Endothelial cell of umbilical vein (primary cell): ENCODE measurements around the gene LRRC8D. TPM values are rescaled to one million over a fixed set of nuclear protein-coding genes. Genes with fewer than 3 reads are reported as not detected.

Source experiments
- BruUV-seq: library from RNA; stranded (reverse); fragments of 400-500 nt; replicated peaks from 2 replicates; lab custom pipeline; 2021; lab: Mats Ljungman, UMichigan
- CTCF ChIA-PET: fragments of 300-600, 350-600 bp; sonication (Branson Sonifier 250); formaldehyde crosslinking; loops from one replicate; lab custom pipeline; 2021; ENCODE audit warnings: antibody characterized with exemption, inconsistent platforms; lab: Charles Lee
- POLR2A ChIA-PET: fragments of 300-600, 350-600 bp; sonication (Branson Sonifier 250); formaldehyde crosslinking; loops from one replicate; lab custom pipeline; 2021; ENCODE audit warnings: antibody characterized with exemption, inconsistent platforms; lab: Charles Lee
- DNase-seq: peaks from one replicate; pipeline ENCODE4 v3.0.0-alpha.2; 2011; ENCODE audit warnings: low read depth, low spot score
- FAIRE-seq: peaks from 2 replicates; lab custom pipeline; 2011; peaks lifted over from hg19 to GRCh38; lab: Jason Lieb, UNC
- H2AFZ ChIP-seq: 2 replicates; pipeline ENCODE4 v1.6.0; 2012; ENCODE audit warnings: low read depth, low read length, control low read depth, inconsistent platforms
- H3K27ac ChIP-seq: 2 replicates; pipeline ENCODE4 v1.5.1; 2011; ENCODE audit warnings: low read depth, mild to moderate bottlenecking, control low read depth, low read length, moderate library complexity; ENCODE audit not compliant: insufficient read depth
- H3K27me3 ChIP-seq, 2 experiments: 2 replicates each; pipeline versions ENCODE4 v1.6.0 to v1.6.1; 2011; ENCODE audit warnings: low read length in 2 of 2, mixed read lengths in 1 of 2; ENCODE audit not compliant: control insufficient read depth in 2 of 2, insufficient read depth in 2 of 2
- H3K36me3 ChIP-seq, 2 experiments: 2 replicates in 1 of 2; 3 replicates in 1 of 2; pipeline ENCODE4 v1.5.1; 2011; ENCODE audit warnings: low read length in 2 of 2, mild to moderate bottlenecking in 1 of 2, moderate library complexity in 1 of 2; ENCODE audit not compliant: control insufficient read depth in 2 of 2, insufficient read depth in 2 of 2; ENCODE audit errors: extremely low read depth in 1 of 2
- H3K4me1 ChIP-seq: 3 replicates; pipeline ENCODE4 v1.5.1; 2011; ENCODE audit warnings: mild to moderate bottlenecking, low read length; ENCODE audit not compliant: control insufficient read depth, insufficient read depth; ENCODE audit errors: extremely low read depth
- H3K4me2 ChIP-seq: 2 replicates; pipeline ENCODE4 v1.6.1; 2011; ENCODE audit warnings: low read length, control low read depth, mixed read lengths; ENCODE audit not compliant: insufficient read depth
- H3K4me3 ChIP-seq, 3 experiments: fragments of 200-600 bp in 1 of 3; sonication (generic), shearing (Covaris generic) in 1 of 3; replicated peaks in 1 of 3; 2 replicates each; pipeline ENCODE4 v1.5.1; 2011 to 2016; ENCODE audit warnings: control low read depth in 3 of 3, low read length in 3 of 3, mild to moderate bottlenecking in 2 of 3, inconsistent platforms in 1 of 3, low read depth in 1 of 3, moderate library complexity in 1 of 3; ENCODE audit not compliant: insufficient read depth in 1 of 3
- H3K79me2 ChIP-seq: 2 replicates; pipeline ENCODE4 v1.6.0; 2012; ENCODE audit warnings: low read length, inconsistent platforms; ENCODE audit not compliant: control insufficient read depth, insufficient read depth
- H3K9ac ChIP-seq: replicated peaks from 2 replicates; pipeline ENCODE3; 2011; ENCODE audit warnings: low read length, control low read depth; ENCODE audit not compliant: insufficient read depth; ENCODE audit errors: extremely low read depth
- H3K9me1 ChIP-seq: replicated peaks from 3 replicates; pipeline ENCODE4 v1.6.0; 2011; ENCODE audit warnings: mild to moderate bottlenecking, low read length; ENCODE audit not compliant: control insufficient read depth, insufficient read depth; ENCODE audit errors: extremely low read depth
- H3K9me3 ChIP-seq: replicated peaks from 2 replicates; pipeline ENCODE4 v1.5.1; 2012; ENCODE audit warnings: low read length, inconsistent platforms; ENCODE audit not compliant: control insufficient read depth, insufficient read depth
- H4K20me1 ChIP-seq: replicated peaks from 2 replicates; pipeline ENCODE3; 2011; ENCODE audit warnings: mild to moderate bottlenecking, low read length; ENCODE audit not compliant: control insufficient read depth, insufficient read depth; ENCODE audit errors: extremely low read depth
- EZH2 ChIP-seq: IDR thresholded peaks from 2 replicates; pipeline ENCODE4 v1.6.1; 2012; ENCODE audit warnings: borderline replicate concordance, low read depth, mild to moderate bottlenecking, moderate library complexity, low read length, inconsistent platforms; ENCODE audit not compliant: severe bottlenecking
- FOS ChIP-seq: IDR thresholded peaks from 2 replicates; pipeline ENCODE4 v1.6.1; 2011; ENCODE audit warnings: mild to moderate bottlenecking, low read length, moderate library complexity, borderline replicate concordance; ENCODE audit not compliant: insufficient read depth
- GATA2 ChIP-seq: IDR thresholded peaks from 2 replicates; pipeline ENCODE4 v1.7.0; 2011; ENCODE audit warnings: low read depth, mild to moderate bottlenecking, moderate library complexity, mixed read lengths, low read length; ENCODE audit not compliant: insufficient read length, insufficient read depth
- JUN ChIP-seq: IDR thresholded peaks from 2 replicates; pipeline ENCODE4 v1.6.1; 2011; ENCODE audit warnings: borderline replicate concordance, low read depth; ENCODE audit not compliant: insufficient read length, insufficient read depth
- MYC ChIP-seq: IDR thresholded peaks from one replicate; pipeline ENCODE4 v1.6.1; 2011; ENCODE audit warnings: mild to moderate bottlenecking, low read depth, low read length
- POLR2A ChIP-seq: IDR thresholded peaks from 2 replicates; pipeline ENCODE4 v1.6.1; 2012; ENCODE audit warnings: low read depth, mild to moderate bottlenecking, control low read depth, low read length
- POLR2AphosphoS5 ChIP-seq: IDR thresholded peaks from 2 replicates; pipeline ENCODE4 v1.6.1; 2012; ENCODE audit warnings: low read depth, mild to moderate bottlenecking, control low read depth, low read length, moderate library complexity; ENCODE audit not compliant: insufficient read depth
- dilution Hi-C: fragments of 300-500 bp; cut with MboI; formaldehyde crosslinking; loops from one replicate; pipeline ENCODE4 v1.15.0; 2019; ENCODE audit warnings: low sequenced_read_pairs; ENCODE audit not compliant: extremely low pct_ligation_motif_present
- intact Hi-C: fragments of 100-400 bp; cut with micrococcal nuclease; formaldehyde crosslinking; loops from one replicate; pipeline ENCODE4 v1.10.0; 2022
- polyA plus RNA-seq, 4 experiments: library from polyadenylated mRNA; depleted of rRNA in 3 of 4; stranded (reverse) in 3 of 4; unstranded in 1 of 4; fragments of >200 nt; gene quantifications; 2 replicates each; pipeline versions ENCODE4 v1.2.1 to v1.2.3, GENCODE V29; 2011 to 2012; ENCODE audit warnings: missing spikeins in 1 of 4
- total RNA-seq: library from RNA; stranded (reverse); gene quantifications from 2 replicates; pipeline ENCODE4 v1.2.3, GENCODE V29; 2021
- TF ChIP-seq, protein P1 (sequence below), 2 donors: IDR thresholded peaks; 1 replicate in 1 of 2; 2 replicates in 1 of 2; pipeline ENCODE4 v1.5.1; 2011; ENCODE audit warnings: low read length in 2 of 2, mild to moderate bottlenecking in 2 of 2, moderate library complexity in 2 of 2, control low read depth in 1 of 2, inconsistent platforms in 1 of 2, low read depth in 1 of 2; ENCODE audit not compliant: insufficient read depth in 1 of 2; ENCODE audit errors: extremely low read depth in 1 of 2
- TF ChIP-seq, protein P2 (sequence below): IDR thresholded peaks from 2 replicates; pipeline ENCODE4 v1.6.1; 2011; ENCODE audit not compliant: insufficient read depth, insufficient read length

The LRRC8D gene
- total and polyA plus RNA-seq, 2 donors (not counting 3 experiments of a cell fraction or from before 2014, with no cell fraction given): 31.9 to 37.7 TPM

- Histone ChIP-seq H3K9me3 (no peaks in the 10 kb centered on the region), H4K20me1 (no peaks in the 10 kb centered on the region), H2AFZ (no peak overlapping the region), H3K79me2 (no peaks in the 10 kb centered on the region), H3K9me1 (no peaks in the 10 kb centered on the region), H3K4me3 (no peak overlapping the region), H3K9ac (no peak overlapping the region), H3K27me3 (no peaks in the 10 kb centered on the region), H3K27ac (no peak overlapping the region), H3K4me1 (no peaks in the 10 kb centered on the region), H3K36me3 (peaks cover 0 to 7% of the 10 kb centered on the region in 2 experiments), H3K4me2 (no peak overlapping the region)
- intact Hi-C loops: no loop called here
- TF ChIP-seq MYC (no peak), POLR2AphosphoS5 (no peak), EZH2 (no peak), FOS (no peak), JUN (no peak), GATA2 (no peak), POLR2A (no peak)
- TF ChIP-seq, protein P1, sequence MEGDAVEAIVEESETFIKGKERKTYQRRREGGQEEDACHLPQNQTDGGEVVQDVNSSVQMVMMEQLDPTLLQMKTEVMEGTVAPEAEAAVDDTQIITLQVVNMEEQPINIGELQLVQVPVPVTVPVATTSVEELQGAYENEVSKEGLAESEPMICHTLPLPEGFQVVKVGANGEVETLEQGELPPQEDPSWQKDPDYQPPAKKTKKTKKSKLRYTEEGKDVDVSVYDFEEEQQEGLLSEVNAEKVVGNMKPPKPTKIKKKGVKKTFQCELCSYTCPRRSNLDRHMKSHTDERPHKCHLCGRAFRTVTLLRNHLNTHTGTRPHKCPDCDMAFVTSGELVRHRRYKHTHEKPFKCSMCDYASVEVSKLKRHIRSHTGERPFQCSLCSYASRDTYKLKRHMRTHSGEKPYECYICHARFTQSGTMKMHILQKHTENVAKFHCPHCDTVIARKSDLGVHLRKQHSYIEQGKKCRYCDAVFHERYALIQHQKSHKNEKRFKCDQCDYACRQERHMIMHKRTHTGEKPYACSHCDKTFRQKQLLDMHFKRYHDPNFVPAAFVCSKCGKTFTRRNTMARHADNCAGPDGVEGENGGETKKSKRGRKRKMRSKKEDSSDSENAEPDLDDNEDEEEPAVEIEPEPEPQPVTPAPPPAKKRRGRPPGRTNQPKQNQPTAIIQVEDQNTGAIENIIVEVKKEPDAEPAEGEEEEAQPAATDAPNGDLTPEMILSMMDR (IDR thresholded peaks at IDR 0.05; ENCODE audit: extremely low read depth in 1 of 2, insufficient read depth in 1 of 2, low read depth in 1 of 2, low read length in 2 of 2): no peak
- TF ChIP-seq, protein P2, sequence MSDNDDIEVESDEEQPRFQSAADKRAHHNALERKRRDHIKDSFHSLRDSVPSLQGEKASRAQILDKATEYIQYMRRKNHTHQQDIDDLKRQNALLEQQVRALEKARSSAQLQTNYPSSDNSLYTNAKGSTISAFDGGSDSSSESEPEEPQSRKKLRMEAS: no peak
- dilution Hi-C loops: no loop called here
- ChIA-PET POLR2A (no interaction called here), CTCF (interaction anchor here (0.9 to 1.7 kb wide), 3 partner anchors 10 to 15 kb away, joined by 3 to 5 read pairs (median 3); no protein-coding TSS in a partner anchor)
- no peak for DNase-seq
- no TSS peak for BruUV-seq
- no peak for FAIRE-seq
Observed at GRCh38 chr1:89934461-89934860, 113.6 kb downstream of the LRRC8D start.
